IMR-90 (cell line): ENCODE measurements around the gene IGF1R. TPM values are rescaled to one million over a fixed set of nuclear protein-coding genes. Genes with fewer than 3 reads are reported as not detected.
A peak's percentile ranks its signal among the peaks of the same experiment; 100 is the strongest.

Source experiments
- ATAC-seq: fragments of 200-7000 bp; cut with Tn5 transposase; 2 replicates; pipeline ENCODE4 v1.9.1; 2020; ENCODE audit warnings: low read depth, mild to moderate bottlenecking, moderate library complexity
- BruUV-seq: library from RNA; stranded (reverse); fragments of 400-500 nt; replicated peaks from 2 replicates; lab custom pipeline; 2021; lab: Mats Ljungman, UMichigan
- CTCF ChIA-PET: fragments of 300-600 bp; formaldehyde crosslinking; extraction: SDS; loops from one replicate; lab custom pipeline; 2021; ENCODE audit warnings: antibody characterized with exemption; lab: Yijun Ruan, JAX
- POLR2A ChIA-PET: fragments of 300-600 bp; sonication (Branson Sonifier 250); formaldehyde crosslinking; loops from one replicate; lab custom pipeline; 2022; ENCODE audit warnings: antibody characterized with exemption; ENCODE audit not compliant: unreplicated experiment; lab: Charles Lee
- DNase-seq: peaks from one replicate; pipeline ENCODE4 v3.0.0; 2013
- H2AFZ ChIP-seq: replicated peaks from 2 replicates; pipeline ENCODE3; 2013; ENCODE audit warnings: low read length, mild to moderate bottlenecking; ENCODE audit not compliant: poor library complexity
- H2AK5ac ChIP-seq: 2 replicates; pipeline ENCODE4 v1.6.1; 2013; ENCODE audit warnings: low read depth, low read length, inconsistent platforms
- H2AK9ac ChIP-seq: replicated peaks from 2 replicates; pipeline ENCODE3; 2013; ENCODE audit warnings: mild to moderate bottlenecking, low read depth, low read length, moderate library complexity; ENCODE audit not compliant: poor library complexity
- H2BK120ac ChIP-seq: 2 replicates; pipeline ENCODE4 v1.6.1; 2013; ENCODE audit warnings: low read depth, low read length, inconsistent platforms
- H2BK15ac ChIP-seq: 3 replicates; pipeline ENCODE4 v1.6.1; 2013; ENCODE audit warnings: low read depth, low read length, inconsistent platforms
- H2BK20ac ChIP-seq: 2 replicates; pipeline ENCODE4 v1.6.1; 2013; ENCODE audit warnings: low read depth, mild to moderate bottlenecking, inconsistent platforms, low read length, moderate library complexity
- H2BK5ac ChIP-seq: 2 replicates; pipeline ENCODE4 v1.6.1; 2013; ENCODE audit warnings: mild to moderate bottlenecking, low read depth, low read length, inconsistent platforms; ENCODE audit not compliant: poor library complexity, severe bottlenecking
- H3K14ac ChIP-seq: replicated peaks from 2 replicates; pipeline ENCODE4 v1.6.1; 2013; ENCODE audit warnings: low read depth, low read length, inconsistent platforms
- H3K18ac ChIP-seq: 2 replicates; pipeline ENCODE4 v1.6.1; 2013; ENCODE audit warnings: low read depth, low read length, control low read depth
- H3K23ac ChIP-seq: 2 replicates; pipeline ENCODE4 v1.6.1; 2013; ENCODE audit warnings: low read depth, low read length, inconsistent platforms
- H3K27ac ChIP-seq: 2 replicates; pipeline ENCODE4 v1.5.1; 2013; ENCODE audit warnings: mild to moderate bottlenecking, control low read depth, low read length; ENCODE audit not compliant: insufficient read depth
- H3K27me3 ChIP-seq: 2 replicates; pipeline ENCODE4 v1.6.1; 2013; ENCODE audit warnings: low read length; ENCODE audit not compliant: control insufficient read depth, insufficient read depth
- H3K36me3 ChIP-seq: 2 replicates; pipeline ENCODE4 v1.6.1; 2013; ENCODE audit warnings: low read length, mixed read lengths; ENCODE audit not compliant: control insufficient read depth, insufficient read depth
- H3K4ac ChIP-seq: 2 replicates; pipeline ENCODE4 v1.6.1; 2013; ENCODE audit warnings: low read depth, low read length, inconsistent platforms
- H3K4me1 ChIP-seq: 2 replicates; pipeline ENCODE4 v1.6.1; 2013; ENCODE audit warnings: low read length, mixed read lengths; ENCODE audit not compliant: control insufficient read depth, insufficient read depth
- H3K4me2 ChIP-seq: 2 replicates; pipeline ENCODE4 v1.6.1; 2013; ENCODE audit warnings: low read depth, mild to moderate bottlenecking, control low read depth, low read length, moderate library complexity
- H3K4me3 ChIP-seq: 2 replicates; pipeline ENCODE4 v1.5.1; 2013; ENCODE audit warnings: low read depth, mild to moderate bottlenecking, control low read depth, low read length, moderate library complexity; ENCODE audit not compliant: insufficient read depth
- H3K56ac ChIP-seq: 2 replicates; pipeline ENCODE4 v1.6.1; 2013; ENCODE audit warnings: low read length, inconsistent platforms; ENCODE audit not compliant: insufficient read depth; ENCODE audit errors: extremely low read depth
- H3K79me1 ChIP-seq, 2 experiments: 2 replicates each; pipeline ENCODE4 v1.6.1; 2013; ENCODE audit warnings: low read length in 2 of 2, inconsistent platforms in 1 of 2, low read depth in 1 of 2
- H3K9ac ChIP-seq: 2 replicates; pipeline ENCODE4 v1.6.1; 2013; ENCODE audit warnings: low read depth, low read length, control low read depth
- H3K9me1 ChIP-seq: 2 replicates; pipeline ENCODE4 v1.6.1; 2013; ENCODE audit warnings: low read length, inconsistent platforms; ENCODE audit not compliant: insufficient read depth
- H3K9me3 ChIP-seq: 2 replicates; pipeline ENCODE4 v1.6.1; 2013; ENCODE audit warnings: low read length; ENCODE audit not compliant: control insufficient read depth, insufficient read depth
- H4K20me1 ChIP-seq: 2 replicates; pipeline ENCODE4 v1.6.1; 2013; ENCODE audit warnings: low read length, inconsistent platforms; ENCODE audit not compliant: insufficient read depth
- H4K5ac ChIP-seq: 2 replicates; pipeline ENCODE4 v1.6.1; 2013; ENCODE audit warnings: mild to moderate bottlenecking, low read depth, low read length, control low read depth
- H4K8ac ChIP-seq, 2 experiments: 2 replicates each; pipeline ENCODE4 v1.6.1; 2013; ENCODE audit warnings: low read depth in 2 of 2, low read length in 2 of 2, control low read depth in 1 of 2, inconsistent platforms in 1 of 2
- H4K91ac ChIP-seq: 2 replicates; pipeline ENCODE4 v1.6.1; 2013; ENCODE audit warnings: low read depth, low read length, inconsistent platforms; ENCODE audit not compliant: insufficient read depth
- BHLHE40 ChIP-seq: fragments of 150-350 bp; IDR thresholded peaks from 2 replicates; pipeline ENCODE4 v1.6.1; 2016; ENCODE audit warnings: mild to moderate bottlenecking, low read depth, low read length
- CEBPB ChIP-seq: IDR thresholded peaks from 2 replicates; pipeline ENCODE4 v1.6.1; 2012; ENCODE audit warnings: low read depth, low read length, improper control_type of control experiment
- FOS ChIP-seq: fragments of 150-350 bp; IDR thresholded peaks from 2 replicates; pipeline ENCODE4 v1.6.1; 2016; ENCODE audit warnings: low read depth, low read length
- MAZ ChIP-seq: IDR thresholded peaks from 2 replicates; pipeline ENCODE4 v1.6.1; 2012; ENCODE audit warnings: low read depth, mild to moderate bottlenecking, low read length, improper control_type of control experiment, moderate library complexity, borderline replicate concordance
- NFE2L2 ChIP-seq: fragments of 150-350 bp; IDR thresholded peaks from 2 replicates; pipeline ENCODE4 v1.6.1; 2016; ENCODE audit warnings: low read depth, mild to moderate bottlenecking, low read length
- POLR2A ChIP-seq: IDR thresholded peaks from 2 replicates; pipeline ENCODE4 v1.6.1; 2012; ENCODE audit warnings: mild to moderate bottlenecking, low read depth, low read length
- RFX5 ChIP-seq: IDR thresholded peaks from 2 replicates; pipeline ENCODE4 v1.8.0; 2012; ENCODE audit warnings: low read depth, mild to moderate bottlenecking, low read length, moderate library complexity
- SMC3 ChIP-seq: fragments of 150-350 bp; IDR thresholded peaks from 2 replicates; pipeline ENCODE4 v1.6.1; 2016; ENCODE audit warnings: low read depth, mild to moderate bottlenecking, antibody characterized with exemption, low read length, moderate library complexity
- WGBS, 2 experiments: methylation state at CpG; one replicate each; pipeline versions ENCODE4 v1.1.5 to v1.1.7; 2013; ENCODE audit warnings: missing lambda C conversion rate in 2 of 2; ENCODE audit not compliant: insufficient read length in 1 of 2; ENCODE audit errors: extremely low coverage in 2 of 2; 5-methylcytosine and 5-hydroxymethylcytosine counted together
- dilution Hi-C: fragments of 300-500 bp; cut with HindIII; formaldehyde crosslinking; loops from one replicate; pipeline ENCODE4 v1.14.3; 2018; ENCODE audit warnings: low sequenced_read_pairs; ENCODE audit not compliant: unreplicated experiment
- in situ Hi-C: fragments of 300-500 bp; cut with MboI; formaldehyde crosslinking; loops from 3 replicates; pipeline ENCODE4 v1.14.3; 2019; ENCODE audit warnings: low sequenced_read_pairs, inconsistent platforms, mixed read lengths
- intact Hi-C: fragments of 100-400 bp; cut with micrococcal nuclease; formaldehyde crosslinking; loops from 2 replicates; pipeline ENCODE4 v1.10.0; 2022
- polyA plus RNA-seq, 3 experiments: library from polyadenylated mRNA; depleted of rRNA; stranded (reverse); fragments of >200 nt; gene quantifications; 2 replicates each; pipeline ENCODE4 v1.2.3, GENCODE V29; 2012; ENCODE audit warnings: low replicate concordance in 1 of 3
- total RNA-seq: library from RNA; depleted of rRNA; stranded (reverse); fragments of >200 nt; gene quantifications from 2 replicates; pipeline ENCODE4 v1.2.3, GENCODE V29; 2012
- TF ChIP-seq, protein P1 (sequence below): fragments of 150-350 bp; IDR thresholded peaks from 2 replicates; pipeline ENCODE4 v1.6.1; 2016; ENCODE audit warnings: low read depth, mild to moderate bottlenecking, low read length, moderate library complexity, borderline replicate concordance

The IGF1R gene
- total and polyA plus RNA-seq, 2 of the 4 experiments (the other 2 are of a cell fraction), result 24.0 to 24.9 TPM

- Histone ChIP-seq H2BK20ac (no peak overlapping the region), H3K9me3 (no peaks in the 10 kb centered on the region), H3K9me1 (peaks cover 49% of the 10 kb centered on the region), H3K79me1 (peaks cover 71 to 95% of the 10 kb centered on the region in 2 experiments), H2AK9ac (no peak overlapping the region), H4K8ac (no peak overlapping the region), H3K4ac (0 out of 2 replicates have a peak overlapping the region, but pooled peaks have one; percentile 13), H2BK5ac (no peak overlapping the region), H2BK15ac (no peak overlapping the region), H2AK5ac (no peak overlapping the region), H3K4me2 (peak overlapping the region; percentile 71), H3K9ac (no peak overlapping the region), H3K27ac (peak overlapping the region; percentile 24; the same call in 1 of the 2 replicates), H3K23ac (no peak overlapping the region), H4K5ac (no peak overlapping the region), H2AFZ (peak overlapping the region; percentile 64), H3K27me3 (no peaks in the 10 kb centered on the region), H4K20me1 (peaks cover 94% of the 10 kb centered on the region), H4K91ac (no peak overlapping the region), H3K18ac (no peak overlapping the region), H3K4me1 (peaks cover 26% of the 10 kb centered on the region), H3K14ac (no peak overlapping the region; the same call in 1 of the 2 replicates), H3K56ac (no peak overlapping the region), H3K4me3 (no peak overlapping the region), H2BK120ac (no peak overlapping the region), H3K36me3 (no peaks in the 10 kb centered on the region)
- no TSS peak for BruUV-seq
- peak; percentile 82 for ATAC-seq
- intact Hi-C loops (no loop called here), in situ Hi-C loops (no loop called here), dilution Hi-C loops (no loop called here)
- no CpG with 5 or more reads among the region's 11 CpGs for WGBS, 2 experiments
- TF ChIP-seq POLR2A, result no peak
- TF ChIP-seq NFE2L2, result no peak
- no peak for TF ChIP-seq BHLHE40
- TF ChIP-seq, protein P1, sequence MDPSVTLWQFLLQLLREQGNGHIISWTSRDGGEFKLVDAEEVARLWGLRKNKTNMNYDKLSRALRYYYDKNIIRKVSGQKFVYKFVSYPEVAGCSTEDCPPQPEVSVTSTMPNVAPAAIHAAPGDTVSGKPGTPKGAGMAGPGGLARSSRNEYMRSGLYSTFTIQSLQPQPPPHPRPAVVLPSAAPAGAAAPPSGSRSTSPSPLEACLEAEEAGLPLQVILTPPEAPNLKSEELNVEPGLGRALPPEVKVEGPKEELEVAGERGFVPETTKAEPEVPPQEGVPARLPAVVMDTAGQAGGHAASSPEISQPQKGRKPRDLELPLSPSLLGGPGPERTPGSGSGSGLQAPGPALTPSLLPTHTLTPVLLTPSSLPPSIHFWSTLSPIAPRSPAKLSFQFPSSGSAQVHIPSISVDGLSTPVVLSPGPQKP, result no peak
- TF ChIP-seq SMC3, result no peak
- peak; percentile 89 for TF ChIP-seq CEBPB
- TF ChIP-seq RFX5, result no peak
- TF ChIP-seq FOS, result no peak
- peak; percentile 43; the same call in 1 of the 2 replicates for TF ChIP-seq MAZ
- POLR2A ChIA-PET, result no interaction called here
- peak; percentile 86 for DNase-seq
- CTCF ChIA-PET, result no interaction called here
These were observed 152.3 kb downstream of the IGF1R start for GRCh38 chr15:98800437-98801233.
